ENCODE measurements around the gene TRPV3. TPM values are rescaled to one million over a fixed set of nuclear protein-coding genes. Genes with fewer than 3 reads are reported as not detected.

Gene TRPV3
- total and polyA plus RNA-seq, 2 of the 8 experiments (the other 6 are each of a cell fraction or from before 2014, with no cell fraction given): 0.56 to 1.0 TPM

GRCh38 chr17:3507071-3507470 is 50.5 kb downstream of the TRPV3 start (continued):
- TF ChIP-seq SUZ12 (IDR thresholded peaks at IDR 0.05; ENCODE audit: low read length): no peak
- no peak for TF ChIP-seq TAF1 (IDR thresholded peaks at IDR 0.05; ENCODE audit: low read depth, low read length)

Measured in H1 (cell line).